ENCODE data around the gene TNFRSF25. TPM values are rescaled to one million over a fixed set of nuclear protein-coding genes. Genes with fewer than 3 reads are reported as not detected.

TNFRSF25 gene
- total RNA-seq, 1 experiment from 2014 or later, result 19.4 TPM

GRCh38 chr1:6490181-6491080 lies 24.5 kb upstream of the TNFRSF25 start:
- no peak overlapping the region for H4K5ac ChIP-seq (ENCODE audit: insufficient read length, low read depth, low read length)
- TF ChIP-seq, protein P1, sequence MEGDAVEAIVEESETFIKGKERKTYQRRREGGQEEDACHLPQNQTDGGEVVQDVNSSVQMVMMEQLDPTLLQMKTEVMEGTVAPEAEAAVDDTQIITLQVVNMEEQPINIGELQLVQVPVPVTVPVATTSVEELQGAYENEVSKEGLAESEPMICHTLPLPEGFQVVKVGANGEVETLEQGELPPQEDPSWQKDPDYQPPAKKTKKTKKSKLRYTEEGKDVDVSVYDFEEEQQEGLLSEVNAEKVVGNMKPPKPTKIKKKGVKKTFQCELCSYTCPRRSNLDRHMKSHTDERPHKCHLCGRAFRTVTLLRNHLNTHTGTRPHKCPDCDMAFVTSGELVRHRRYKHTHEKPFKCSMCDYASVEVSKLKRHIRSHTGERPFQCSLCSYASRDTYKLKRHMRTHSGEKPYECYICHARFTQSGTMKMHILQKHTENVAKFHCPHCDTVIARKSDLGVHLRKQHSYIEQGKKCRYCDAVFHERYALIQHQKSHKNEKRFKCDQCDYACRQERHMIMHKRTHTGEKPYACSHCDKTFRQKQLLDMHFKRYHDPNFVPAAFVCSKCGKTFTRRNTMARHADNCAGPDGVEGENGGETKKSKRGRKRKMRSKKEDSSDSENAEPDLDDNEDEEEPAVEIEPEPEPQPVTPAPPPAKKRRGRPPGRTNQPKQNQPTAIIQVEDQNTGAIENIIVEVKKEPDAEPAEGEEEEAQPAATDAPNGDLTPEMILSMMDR (conservative IDR thresholded peaks at IDR 0.05), result peak; percentile 49; the same call in 2 of the 3 replicates
- H2BK15ac ChIP-seq (ENCODE audit: low read depth, low read length), result no peak overlapping the region
- no peak overlapping the region for H3K27ac ChIP-seq (ENCODE audit: insufficient read length, low read depth, low read length)
- H4K91ac ChIP-seq (ENCODE audit: insufficient read length, low read depth, low read length), result no peak overlapping the region
- H3K9me3 ChIP-seq (ENCODE audit: control insufficient read depth, low read depth, low read length), result no peaks in the 10 kb centered on the region
- WGBS (ENCODE audit: extremely low coverage, insufficient read length, low lambda C conversion rate), result no CpG with 5 or more reads among the region's 70 CpGs
- H3K14ac ChIP-seq (ENCODE audit: insufficient read depth, low read length), result 0 out of 2 replicates have a peak overlapping the region, but pooled peaks have one; percentile 4
- H3K79me2 ChIP-seq (ENCODE audit: insufficient read depth, low read length), result no peaks in the 10 kb centered on the region
- no peaks in the 10 kb centered on the region for H4K20me1 ChIP-seq (ENCODE audit: control insufficient read depth, insufficient read depth, insufficient read length)
- no peak overlapping the region for H2BK120ac ChIP-seq (ENCODE audit: low read depth, low read length, poor library complexity, severe bottlenecking)
- no peak overlapping the region for H3K23ac ChIP-seq (ENCODE audit: insufficient read length, low read depth, low read length)
- peaks cover 19 to 22% of the 10 kb centered on the region in 2 experiments for H3K4me1 Mint-ChIP-seq
- no peaks in the 10 kb centered on the region for H3K9me3 Mint-ChIP-seq
- H3K4me1 ChIP-seq (ENCODE audit: insufficient read depth, low read length), result peaks cover 1% of the 10 kb centered on the region; the same call in 1 of the 2 replicates
- peak overlapping the region; percentile 60 for H3K4me2 ChIP-seq (ENCODE audit: insufficient read depth, insufficient read length, low read length)
- no peak overlapping the region for H3K18ac ChIP-seq (ENCODE audit: insufficient read length, low read depth, low read length)
- no peak overlapping the region for H3K9ac ChIP-seq (ENCODE audit: extremely low read depth, insufficient read length, low read length)
- H3K4ac ChIP-seq (ENCODE audit: low read depth, low read length), result no peak overlapping the region
- DNase-seq, result peak; percentile 88
- no peak overlapping the region for H2AFZ ChIP-seq (ENCODE audit: low read length)
- no peaks in the 10 kb centered on the region for H3K79me1 ChIP-seq (ENCODE audit: insufficient read depth, low read depth, low read length, poor library complexity, severe bottlenecking)
- H3K27me3 Mint-ChIP-seq (ENCODE audit: low read depth), result peaks cover 4% of the 10 kb centered on the region
- H3K4me3 Mint-ChIP-seq, result peak overlapping the region; percentile 76 to 83
- peaks cover 0 to 4% (median 0%) of the 10 kb centered on the region in 3 experiments; a peak in 1 of 7 replicates for H3K36me3 Mint-ChIP-seq (ENCODE audit: insufficient read depth in 1 of 3, low read depth in 3 of 3)
- peaks cover 17% of the 10 kb centered on the region for H3K23me2 ChIP-seq (ENCODE audit: insufficient read length, low read depth, low read length, poor library complexity, severe bottlenecking)
- H2AK5ac ChIP-seq (ENCODE audit: insufficient read length, low read length), result no peak overlapping the region
- no peak overlapping the region for H2BK20ac ChIP-seq (ENCODE audit: low read depth, low read length, poor library complexity, severe bottlenecking)
- H3K27ac Mint-ChIP-seq, result 0 out of 7 replicates have a peak overlapping the region, but pooled peaks of 1 of the 3 experiments have one; percentile 14
- no peak overlapping the region for H2BK12ac ChIP-seq (ENCODE audit: insufficient read length, low read depth, low read length)
- H2BK5ac ChIP-seq (ENCODE audit: insufficient read length, low read length), result no peak overlapping the region
- H3T11ph ChIP-seq (ENCODE audit: low read length), result no peak overlapping the region
- H4K8ac ChIP-seq (replicated peaks; ENCODE audit: insufficient read length, low read depth, low read length), result no peak overlapping the region
- no peaks in the 10 kb centered on the region for H3K27me3 ChIP-seq (ENCODE audit: insufficient read depth, low read length)
- H3K56ac ChIP-seq (ENCODE audit: insufficient read length, low read depth, low read length), result no peak overlapping the region

All from H9 (cell line).